CD8-positive, alpha-beta memory T cell (primary cell): ENCODE measurements around the gene SPATA33. TPM values are rescaled to one million over a fixed set of nuclear protein-coding genes. Genes with fewer than 3 reads are reported as not detected.

Source experiments
- CTCF ChIA-PET: fragments of 350-600 bp; sonication (Branson Sonifier 250); formaldehyde crosslinking; loops from one replicate; lab custom pipeline; 2021; ENCODE audit warnings: antibody characterized with exemption; lab: Charles Lee
- POLR2A ChIA-PET: fragments of 350-600 bp; sonication (Branson Sonifier 250); formaldehyde crosslinking; loops from one replicate; lab custom pipeline; 2021; ENCODE audit warnings: antibody characterized with exemption; lab: Charles Lee
- DNase-seq, 5 donors: peaks; one replicate each; pipeline versions ENCODE4 v3.0.0 to v3.0.0-alpha.2; 2020 to 2022; ENCODE audit warnings: mixed read lengths in 1 of 5
- H3K27ac ChIP-seq: one replicate; pipeline ENCODE4 v1.7.0; 2013; ENCODE audit warnings: low read depth, mild to moderate bottlenecking, low read length, moderate library complexity
- H3K27me3 ChIP-seq: 2 replicates; pipeline ENCODE4 v1.7.0; 2013; ENCODE audit warnings: low read length, mild to moderate bottlenecking; ENCODE audit not compliant: insufficient read depth, poor library complexity, severe bottlenecking
- H3K36me3 ChIP-seq: 2 replicates; pipeline ENCODE4 v1.7.0; 2013; ENCODE audit warnings: mild to moderate bottlenecking, low read length, moderate library complexity; ENCODE audit not compliant: insufficient read depth
- H3K4me1 ChIP-seq: 2 replicates; pipeline ENCODE4 v1.7.0; 2013; ENCODE audit warnings: mild to moderate bottlenecking, low read length, moderate library complexity; ENCODE audit not compliant: insufficient read depth
- H3K4me3 ChIP-seq: 2 replicates; pipeline ENCODE4 v1.7.0; 2013; ENCODE audit warnings: mild to moderate bottlenecking, low read length
- H3K9me3 ChIP-seq: 2 replicates; pipeline ENCODE4 v1.7.0; 2013; ENCODE audit warnings: mild to moderate bottlenecking, low read length
- H3K27ac Mint-ChIP-seq, 8 donors: one replicate each; pipeline ENCODE4 v1.8.0; 2020 to 2021; ENCODE audit warnings: mixed read lengths in 8 of 8, mild to moderate bottlenecking in 6 of 8, inconsistent platforms in 3 of 8, moderate library complexity in 3 of 8
- H3K27me3 Mint-ChIP-seq, 2 donors: one replicate each; pipeline ENCODE4 v1.8.0; 2020 to 2021; ENCODE audit warnings: mixed read lengths in 2 of 2, mild to moderate bottlenecking in 1 of 2, moderate library complexity in 1 of 2
- H3K36me3 Mint-ChIP-seq, 3 donors: one replicate each; pipeline ENCODE4 v1.8.0; 2020 to 2021; ENCODE audit warnings: mixed read lengths in 3 of 3, inconsistent platforms in 1 of 3, mild to moderate bottlenecking in 1 of 3
- H3K4me1 Mint-ChIP-seq, 3 donors: one replicate each; pipeline ENCODE4 v1.8.0; 2020 to 2021; ENCODE audit warnings: mixed read lengths in 3 of 3, inconsistent platforms in 1 of 3, mild to moderate bottlenecking in 1 of 3
- H3K4me3 Mint-ChIP-seq, 7 donors: one replicate each; pipeline ENCODE4 v1.8.0; 2020 to 2021; ENCODE audit warnings: mixed read lengths in 7 of 7, mild to moderate bottlenecking in 6 of 7, moderate library complexity in 4 of 7, inconsistent platforms in 2 of 7
- H3K9me3 Mint-ChIP-seq, 5 donors: one replicate each; pipeline ENCODE4 v1.8.0; 2020 to 2022; ENCODE audit warnings: mixed read lengths in 5 of 5, mild to moderate bottlenecking in 3 of 5, moderate library complexity in 2 of 5, inconsistent platforms in 1 of 5
- polyA plus RNA-seq: library from polyadenylated mRNA; unstranded; fragments of 300-500 nt; fragmentation: Illumina TruSeq; gene quantifications from one replicate; pipeline ENCODE4 v1.2.3, GENCODE V29; 2021
- total RNA-seq, 2 experiments: library from RNA; stranded (reverse); gene quantifications; one replicate each; pipeline ENCODE4 v1.2.3, GENCODE V29; 2021

The SPATA33 gene
- total and polyA plus RNA-seq, 3 experiments from 2014 or later = 2.3 to 16.9 (median 16.9) TPM

DNA sequence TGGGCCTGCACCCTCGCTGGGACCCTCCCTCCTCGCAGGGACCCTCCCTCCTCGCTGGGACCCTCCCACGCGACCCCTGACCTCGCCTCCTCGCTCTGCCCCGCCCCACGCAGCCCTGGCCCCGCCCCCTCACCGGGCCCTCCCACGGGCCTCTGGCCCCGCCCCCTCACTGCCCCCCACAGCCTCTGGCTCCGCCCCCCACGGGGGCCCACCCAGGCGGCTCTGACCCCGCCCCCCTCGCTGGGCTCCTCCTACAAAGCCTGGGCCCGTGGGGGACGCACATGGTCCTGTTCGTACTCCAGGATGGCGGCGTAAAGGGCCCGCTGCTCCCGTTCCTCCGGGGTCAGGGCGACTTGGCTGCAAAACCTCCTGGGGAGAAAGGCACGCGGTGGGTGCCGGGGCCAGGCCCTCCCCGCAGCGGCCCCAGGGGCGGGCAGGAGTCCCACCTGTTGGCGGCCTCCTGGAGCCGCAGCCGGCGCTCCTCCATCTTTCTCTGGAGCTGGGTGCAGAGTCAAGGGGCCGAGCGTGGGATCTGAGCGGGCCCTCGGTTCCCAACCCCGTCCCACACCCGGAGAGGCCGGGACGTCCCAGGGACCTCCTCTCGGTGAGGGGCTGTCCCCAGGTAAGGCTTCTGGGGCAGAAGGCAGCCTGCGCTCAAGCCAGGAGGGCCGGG is 54.1 kb downstream of the SPATA33 start:
- H3K36me3 Mint-ChIP-seq = no peaks in the 10 kb centered on the region
- Histone ChIP-seq H3K36me3 (no peaks in the 10 kb centered on the region), H3K9me3 (no peaks in the 10 kb centered on the region), H3K4me3 (peak overlapping the region; percentile 43), H3K27me3 (no peaks in the 10 kb centered on the region), H3K27ac (peak overlapping the region; percentile 43), H3K4me1 (peaks cover 10% of the 10 kb centered on the region)
- peak overlapping the region in 4 of 7 donors; percentile 19 to 65 (median 52) for H3K4me3 Mint-ChIP-seq
- CTCF ChIA-PET = interaction anchor here (1.7 to 17.8 kb wide), 3 partner anchors 11 to 151 kb away, joined by 4 to 323 read pairs (median 120); no protein-coding TSS in a partner anchor
- POLR2A ChIA-PET = interaction anchor here (1.6 kb wide), 1 partner anchor 12 kb away, joined by 4 read pairs; no protein-coding TSS in a partner anchor
- no peaks in the 10 kb centered on the region for H3K27me3 Mint-ChIP-seq
- peak overlapping the region in 1 of 8 donors; percentile 50 for H3K27ac Mint-ChIP-seq
- no peaks in the 10 kb centered on the region for H3K9me3 Mint-ChIP-seq
- DNase-seq = peak; percentile 59 to 81 (median 76)
- H3K4me1 Mint-ChIP-seq = peaks cover 0 to 9% (median 7%) of the 10 kb centered on the region in 3 donors

GRCh38 chr16:89712274-89712781 is 54.7 kb downstream of the SPATA33 start:
- Mint-ChIP-seq H3K4me3 (peak overlapping the region in 5 of 7 donors; percentile 19 to 75 (median 55)), H3K4me1 (peaks cover 0 to 9% (median 7%) of the 10 kb centered on the region in 3 donors), H3K36me3 (no peaks in the 10 kb centered on the region), H3K27ac (peak overlapping the region in 1 of 8 donors; percentile 50), H3K9me3 (no peaks in the 10 kb centered on the region), H3K27me3 (no peaks in the 10 kb centered on the region)
- peak overlapping the region; percentile 43 for H3K27ac ChIP-seq
- CTCF ChIA-PET = interaction anchor here (1.7 kb wide), 1 partner anchor 12 kb away, joined by 4 read pairs; no protein-coding TSS in a partner anchor
- peak overlapping the region; percentile 43 for H3K4me3 ChIP-seq
- H3K27me3 ChIP-seq = no peaks in the 10 kb centered on the region
- no peaks in the 10 kb centered on the region for H3K9me3 ChIP-seq
- peaks cover 10% of the 10 kb centered on the region for H3K4me1 ChIP-seq
- no peak for DNase-seq
- no peaks in the 10 kb centered on the region for H3K36me3 ChIP-seq
- POLR2A ChIA-PET = interaction anchor here (1.6 kb wide), 1 partner anchor 11 kb away, joined by 4 read pairs; no protein-coding TSS in a partner anchor

- CTCF ChIA-PET = interaction anchor here (1.4 to 4.4 kb wide), 4 partner anchors 11 to 145 kb away, joined by 4 to 20 read pairs (median 6); no protein-coding TSS in a partner anchor
Measured at GRCh38 chr16:89716493-89716892, 58.9 kb downstream of the SPATA33 start.

DNA sequence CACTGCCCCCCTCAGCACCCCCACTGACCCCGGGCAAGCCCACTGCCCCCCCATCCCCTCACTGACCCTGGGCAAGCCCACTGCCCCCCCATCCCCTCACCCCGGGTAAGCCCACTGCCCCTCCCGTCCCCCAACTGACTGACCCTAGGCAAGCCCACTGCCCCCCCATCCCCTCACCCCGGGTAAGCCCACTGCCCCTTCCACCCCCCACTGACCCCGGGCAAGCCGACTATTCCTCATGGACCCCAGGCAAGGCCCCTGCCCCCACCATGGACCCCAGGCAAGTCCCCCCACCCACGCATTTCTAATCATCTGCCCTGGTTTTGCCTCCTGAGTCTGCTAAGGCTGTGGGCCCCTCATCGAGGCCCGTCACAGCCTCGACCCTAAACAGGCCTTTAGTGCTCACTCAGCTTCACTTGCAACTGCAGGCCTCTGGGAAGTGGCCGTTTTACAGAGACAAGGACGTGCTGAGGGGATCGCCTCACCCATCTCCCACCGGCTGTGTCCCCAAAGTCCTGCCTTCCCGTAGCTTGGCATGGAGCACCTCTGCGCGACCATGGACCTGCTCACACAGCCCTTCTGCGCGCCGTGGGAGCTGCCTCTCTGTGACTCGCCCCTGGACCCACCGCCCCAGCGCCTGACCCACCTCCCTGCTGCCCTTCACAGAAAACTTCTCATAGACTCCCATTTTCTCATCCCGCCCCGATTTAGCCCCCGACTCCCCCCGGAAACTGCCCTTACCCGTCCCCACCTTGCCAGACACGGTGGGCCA is 59.5 kb downstream of the SPATA33 start:
- peak overlapping the region in 1 of 8 donors; percentile 84 for H3K27ac Mint-ChIP-seq
- H3K4me1 ChIP-seq = peaks cover 15% of the 10 kb centered on the region
- H3K27ac ChIP-seq = no peak overlapping the region
- CTCF ChIA-PET = interaction anchor here (1.4 to 4.4 kb wide), 4 partner anchors 12 to 144 kb away, joined by 4 to 20 read pairs (median 6); no protein-coding TSS in a partner anchor
- no peak for DNase-seq
- POLR2A ChIA-PET = interaction anchor here (0.6 to 1.2 kb wide), 4 partner anchors 11 to 42 kb away, joined by 3 to 9 read pairs (median 4); partner anchors contain the start of gene SPATA2L
- H3K36me3 Mint-ChIP-seq = no peaks in the 10 kb centered on the region
- no peaks in the 10 kb centered on the region for H3K36me3 ChIP-seq
- no peaks in the 10 kb centered on the region for H3K27me3 ChIP-seq
- no peaks in the 10 kb centered on the region for H3K9me3 ChIP-seq
- no peak overlapping the region for H3K4me3 ChIP-seq
- no peaks in the 10 kb centered on the region for H3K27me3 Mint-ChIP-seq
- H3K4me3 Mint-ChIP-seq = no peak overlapping the region
- no peaks in the 10 kb centered on the region for H3K9me3 Mint-ChIP-seq
- peaks cover 4 to 16% (median 14%) of the 10 kb centered on the region in 3 donors for H3K4me1 Mint-ChIP-seq

More at GRCh38 chr16:89716493-89716892, 58.9 kb downstream of the SPATA33 start:
- no peaks in the 10 kb centered on the region for H3K9me3 ChIP-seq
- POLR2A ChIA-PET = interaction anchor here (1.2 kb wide), 1 partner anchor 16 kb away, joined by 3 read pairs; the partner anchor contains the start of gene SPATA2L
- Mint-ChIP-seq H3K27me3 (no peaks in the 10 kb centered on the region), H3K36me3 (no peaks in the 10 kb centered on the region), H3K4me1 (peaks cover 4 to 19% (median 14%) of the 10 kb centered on the region in 3 donors), H3K9me3 (no peaks in the 10 kb centered on the region), H3K4me3 (no peak overlapping the region), H3K27ac (peak overlapping the region in 1 of 8 donors; percentile 26)
- H3K27me3 ChIP-seq = no peaks in the 10 kb centered on the region
- no peaks in the 10 kb centered on the region for H3K36me3 ChIP-seq
- no peak overlapping the region for H3K4me3 ChIP-seq
- H3K27ac ChIP-seq = no peak overlapping the region
- no peak for DNase-seq
- H3K4me1 ChIP-seq = peaks cover 17% of the 10 kb centered on the region

DNA sequence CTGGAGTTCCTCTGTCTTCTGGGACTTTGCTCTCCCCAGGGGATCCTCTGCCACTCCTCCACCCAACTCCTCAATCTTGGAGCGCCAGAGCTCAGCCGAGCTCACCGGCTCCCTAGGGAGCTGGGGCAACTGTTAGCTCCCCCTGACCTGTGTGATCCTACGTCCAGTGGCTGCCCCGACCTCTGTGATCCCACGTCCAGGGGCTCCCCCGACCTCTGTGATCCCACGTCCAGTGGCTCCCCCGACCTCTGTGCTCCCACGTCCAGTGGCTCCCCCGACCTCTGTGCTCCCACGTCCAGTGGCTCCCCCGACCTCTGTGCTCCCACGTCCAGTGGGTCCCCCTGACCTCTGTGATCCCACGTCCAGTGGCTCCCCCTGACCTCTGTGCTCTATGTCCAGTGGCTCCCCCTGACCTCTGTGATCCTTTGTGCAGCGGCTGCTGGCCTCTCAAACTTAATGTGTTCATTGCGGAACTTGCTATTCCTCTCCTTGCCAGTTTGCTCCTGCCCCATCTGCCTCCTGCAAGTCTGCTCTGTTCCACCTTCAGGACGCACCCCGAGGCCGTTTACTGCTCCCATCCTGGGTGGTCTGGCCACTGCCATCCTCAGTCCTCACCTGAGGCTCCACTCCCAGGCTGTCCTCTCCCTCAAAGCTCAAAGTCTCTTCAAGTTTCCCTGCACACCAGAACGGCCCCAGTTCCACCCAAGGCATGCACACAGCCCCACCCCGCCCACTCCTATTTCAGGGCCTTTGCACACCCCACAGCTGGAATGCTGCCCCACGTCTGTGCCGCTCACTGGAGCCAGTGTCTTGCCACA is 60.3 kb downstream of the SPATA33 start:
- no peaks in the 10 kb centered on the region for H3K9me3 ChIP-seq
- ChIA-PET CTCF (interaction anchor here (1.6 to 4.4 kb wide), 2 partner anchors 12 to 143 kb away, joined by 4 to 20 read pairs; no protein-coding TSS in a partner anchor), POLR2A (interaction anchor here (0.6 to 1.2 kb wide), 5 partner anchors 10 to 41 kb away, joined by 3 to 9 read pairs (median 3); partner anchors contain the start of gene SPATA2L)
- H3K36me3 ChIP-seq = peaks cover 1% of the 10 kb centered on the region
- H3K9me3 Mint-ChIP-seq = no peaks in the 10 kb centered on the region
- H3K27me3 ChIP-seq = no peaks in the 10 kb centered on the region
- peaks cover 8 to 18% (median 14%) of the 10 kb centered on the region in 3 donors for H3K4me1 Mint-ChIP-seq
- peak overlapping the region in 2 of 8 donors; percentile 72 to 94 for H3K27ac Mint-ChIP-seq
- peak overlapping the region in 2 of 7 donors; percentile 37 to 88 for H3K4me3 Mint-ChIP-seq
- no peak for DNase-seq
- peaks cover 2 to 6% (median 3%) of the 10 kb centered on the region in 3 donors for H3K36me3 Mint-ChIP-seq
- peak overlapping the region; percentile 8 for H3K27ac ChIP-seq
- peaks cover 0 to 2% of the 10 kb centered on the region in 2 donors for H3K27me3 Mint-ChIP-seq
- H3K4me1 ChIP-seq = peaks cover 8% of the 10 kb centered on the region
- H3K4me3 ChIP-seq = no peak overlapping the region
